Stimulated activated CD8-positive, alpha-beta memory T cell treated with anti-CD3 and anti-CD28 coated beads, Interleukin-15, amount 100 ng/mL, for 24 hours (primary cell): ENCODE measurements around the gene ZNF20.

Experiments
- DNase-seq: peaks from one replicate; pipeline ENCODE4 v3.0.0-alpha.2; 2020; ENCODE audit warnings: low read depth

The ZNF20 gene

GRCh38 chr19:12139885-12140544, at the start of gene ZNF20:
Gene ZNF20, minus strand, starts transcription at chr19:12140350. Its CDS starts 168 bp downstream, at chr19:12140182.
- DNase-seq: peak; percentile 65

- no peak for DNase-seq
Observed at GRCh38 chr19:12187625-12188024, 47.5 kb upstream of the ZNF20 start.

GRCh38 chr19:12180377-12180776, 40.2 kb upstream of the ZNF20 start:
- DNase-seq: no peak

GRCh38 chr19:12166626-12167025, 26.5 kb upstream of the ZNF20 start:
- DNase-seq: no peak

- no peak for DNase-seq
Observed at GRCh38 chr19:12163826-12164225, 23.7 kb upstream of the ZNF20 start.

GRCh38 chr19:12162882-12163806, 23.0 kb upstream of the ZNF20 start, which contains the start of gene ZNF136:
Gene ZNF136, plus strand, starts transcription at chr19:12163096. Its CDS starts 108 bp downstream, at chr19:12163204.
- peak; percentile 65 for DNase-seq

GRCh38 chr19:12162513-12162881, 22.3 kb upstream of the ZNF20 start:
- DNase-seq: no peak

GRCh38 chr19:12159773-12160414, 19.7 kb upstream of the ZNF20 start:
- no peak for DNase-seq

GRCh38 chr19:12156223-12157058, 16.3 kb upstream of the ZNF20 start, which contains the start of gene ZNF625:
Gene ZNF625, minus strand, starts transcription at chr19:12156734. Its CDS starts 176 bp downstream, at chr19:12156558.
- DNase-seq: no peak

- DNase-seq: no peak
Observed at GRCh38 chr19:12155324-12155860, 15.2 kb upstream of the ZNF20 start.

GRCh38 chr19:12145348-12145747, 5.2 kb upstream of the ZNF20 start:
- DNase-seq: no peak

GRCh38 chr19:12141405-12141736, 1.2 kb upstream of the ZNF20 start:
- DNase-seq: no peak

GRCh38 chr19:12140545-12141404, 625 bp upstream of the ZNF20 start:
- peak; percentile 69 for DNase-seq

GRCh38 chr19:12139269-12139668, 881 bp downstream of the ZNF20 start:
- DNase-seq: no peak

GRCh38 chr19:12137221-12137940, 2.8 kb downstream of the ZNF20 start:
- no peak for DNase-seq

GRCh38 chr19:12133069-12133468, 7.1 kb downstream of the ZNF20 start:
- no peak for DNase-seq

- DNase-seq: no peak
Observed at GRCh38 chr19:12126707-12127106, 13.4 kb downstream of the ZNF20 start.

GRCh38 chr19:12117201-12117970, 22.8 kb downstream of the ZNF20 start:
- no peak for DNase-seq

- DNase-seq: no peak
Observed at GRCh38 chr19:12113121-12113520, 27.0 kb downstream of the ZNF20 start.
